Panc1 (cell line): ENCODE measurements around the gene VOPP1. TPM values are rescaled to one million over a fixed set of nuclear protein-coding genes. Genes with fewer than 3 reads are reported as not detected.

Experiments
- ATAC-seq: fragments of 200-7000 bp; cut with Tn5 transposase; 2 replicates; pipeline ENCODE4 v1.9.1; 2020; ENCODE audit warnings: mild to moderate bottlenecking, moderate library complexity
- BruUV-seq: library from RNA; stranded (reverse); fragments of 400-500 nt; replicated peaks from 2 replicates; lab custom pipeline; 2021; lab: Mats Ljungman, UMichigan
- CTCF ChIA-PET: fragments of 300-600 bp; sonication (Branson Sonifier 250); formaldehyde crosslinking; loops from one replicate; lab custom pipeline; 2022; ENCODE audit warnings: antibody characterized with exemption; lab: Charles Lee
- POLR2A ChIA-PET: fragments of 300-600 bp; sonication (Branson Sonifier 250); formaldehyde crosslinking; loops from one replicate; lab custom pipeline; 2022; ENCODE audit warnings: antibody characterized with exemption; lab: Charles Lee
- DNase-seq: peaks from one replicate; pipeline ENCODE4 v3.0.0-alpha.2; 2010; ENCODE audit warnings: low read depth, low spot score
- H3K27ac ChIP-seq: 2 replicates; pipeline ENCODE4 v1.5.1; 2011; ENCODE audit warnings: mild to moderate bottlenecking, low read length, inconsistent platforms
- H3K27me3 ChIP-seq: fragments of 200-500 bp; sonication (Bioruptor generic); 2 replicates; pipeline ENCODE4 v1.6.0; 2014; ENCODE audit warnings: low read length, inconsistent platforms; ENCODE audit not compliant: control insufficient read depth, insufficient read depth
- H3K36me3 ChIP-seq: fragments of 200-500 bp; sonication (Bioruptor generic); 2 replicates; pipeline ENCODE4 v1.5.1; 2014; ENCODE audit warnings: inconsistent platforms, mild to moderate bottlenecking, low read length, moderate library complexity; ENCODE audit not compliant: control insufficient read depth, insufficient read depth
- H3K4me1 ChIP-seq: 2 replicates; pipeline ENCODE4 v1.5.1; 2011; ENCODE audit warnings: inconsistent platforms, mild to moderate bottlenecking, low read length, moderate library complexity; ENCODE audit not compliant: control insufficient read depth, insufficient read depth
- H3K4me3 ChIP-seq, 2 experiments: 2 replicates each; pipeline ENCODE4 v1.5.1; 2011 to 2012; ENCODE audit warnings: low read depth in 2 of 2, low read length in 2 of 2, mild to moderate bottlenecking in 2 of 2, inconsistent platforms in 1 of 2, moderate library complexity in 1 of 2
- H3K9me3 ChIP-seq: fragments of 200-500 bp; sonication (Bioruptor generic); 2 replicates; pipeline ENCODE4 v1.5.1; 2014; ENCODE audit warnings: low read depth, mild to moderate bottlenecking, inconsistent platforms, low read length, moderate library complexity; ENCODE audit not compliant: control insufficient read depth, insufficient read depth
- POLR2AphosphoS5 ChIP-seq: IDR thresholded peaks from 2 replicates; pipeline ENCODE4 v1.6.1; 2012; ENCODE audit warnings: mild to moderate bottlenecking, low read depth, low read length, moderate library complexity
- SIN3A ChIP-seq: IDR thresholded peaks from 2 replicates; pipeline ENCODE4 v1.6.1; 2012; ENCODE audit warnings: low read depth, mild to moderate bottlenecking, low read length, moderate library complexity, borderline replicate concordance; ENCODE audit not compliant: insufficient read depth
- TCF7L2 ChIP-seq: IDR thresholded peaks from 2 replicates; pipeline ENCODE4 v1.6.1; 2011; ENCODE audit warnings: mild to moderate bottlenecking, low read depth, low read length, inconsistent platforms
- in situ Hi-C: cut with HindIII; loops from 2 replicates; pipeline ENCODE4 v1.10.0; 2016; ENCODE audit warnings: low sequenced_read_pairs, low pct_unique_long_range_greater_than_20kb
- intact Hi-C: fragments of 100-400 bp; cut with micrococcal nuclease; formaldehyde crosslinking; loops from one replicate; pipeline ENCODE4 v1.10.0; 2022; ENCODE audit not compliant: unreplicated experiment
- total RNA-seq: library from RNA; stranded (reverse); gene quantifications from one replicate; pipeline ENCODE4 v1.2.1, GENCODE V29; 2021; ENCODE audit not compliant: unreplicated experiment
- TF ChIP-seq, protein P1 (sequence below), 2 experiments: IDR thresholded peaks; 2 replicates each; pipeline ENCODE4 v1.6.1; 2011 to 2012; ENCODE audit warnings: low read depth in 2 of 2, control low read depth in 1 of 2, low read length in 1 of 2, mild to moderate bottlenecking in 1 of 2, moderate library complexity in 1 of 2; ENCODE audit not compliant: insufficient read depth in 1 of 2
- TF ChIP-seq, protein P2 (sequence below): fragments of 450-650 bp; IDR thresholded peaks from 2 replicates; pipeline ENCODE4 v1.5.1; 2017; ENCODE audit warnings: mild to moderate bottlenecking

VOPP1 gene
- total RNA-seq, 1 experiment from 2014 or later = 131 TPM

DNA sequence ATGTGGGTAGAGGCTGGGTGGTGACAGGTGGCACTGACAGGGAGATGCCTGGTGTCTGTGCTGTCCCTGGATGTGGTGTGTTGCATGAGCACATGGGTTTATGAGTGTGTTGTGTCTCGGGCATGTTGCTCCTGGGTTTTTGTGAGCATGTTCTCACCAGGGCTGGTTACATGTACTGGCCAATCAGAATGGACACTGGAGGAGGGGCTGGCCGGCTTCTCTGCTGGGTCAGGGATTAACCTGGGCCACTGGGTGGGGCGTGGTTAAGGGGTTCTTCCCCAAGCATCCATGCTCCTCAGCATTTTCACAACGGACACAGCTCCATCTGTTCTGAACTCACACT is 20.8 kb upstream of the VOPP1 start:
- ATAC-seq (no peak; the same call in 1 of the 2 replicates), DNase-seq (no peak)
- H3K4me1 ChIP-seq = no peaks in the 10 kb centered on the region
- CTCF ChIA-PET = interaction anchor here (0.9 to 1.4 kb wide), 2 partner anchors 9 to 373 kb away, joined by 3 to 12 read pairs; no protein-coding TSS in a partner anchor
- no peaks in the 10 kb centered on the region for H3K36me3 ChIP-seq
- no TSS peak for BruUV-seq
- in situ Hi-C loops (no loop called here), intact Hi-C loops (loop anchor here (10.0 kb wide), 2 partner anchors 158 to 308 kb away; no protein-coding TSS in a partner anchor)
- H3K27ac ChIP-seq = no peak overlapping the region
- TF ChIP-seq, protein P1, sequence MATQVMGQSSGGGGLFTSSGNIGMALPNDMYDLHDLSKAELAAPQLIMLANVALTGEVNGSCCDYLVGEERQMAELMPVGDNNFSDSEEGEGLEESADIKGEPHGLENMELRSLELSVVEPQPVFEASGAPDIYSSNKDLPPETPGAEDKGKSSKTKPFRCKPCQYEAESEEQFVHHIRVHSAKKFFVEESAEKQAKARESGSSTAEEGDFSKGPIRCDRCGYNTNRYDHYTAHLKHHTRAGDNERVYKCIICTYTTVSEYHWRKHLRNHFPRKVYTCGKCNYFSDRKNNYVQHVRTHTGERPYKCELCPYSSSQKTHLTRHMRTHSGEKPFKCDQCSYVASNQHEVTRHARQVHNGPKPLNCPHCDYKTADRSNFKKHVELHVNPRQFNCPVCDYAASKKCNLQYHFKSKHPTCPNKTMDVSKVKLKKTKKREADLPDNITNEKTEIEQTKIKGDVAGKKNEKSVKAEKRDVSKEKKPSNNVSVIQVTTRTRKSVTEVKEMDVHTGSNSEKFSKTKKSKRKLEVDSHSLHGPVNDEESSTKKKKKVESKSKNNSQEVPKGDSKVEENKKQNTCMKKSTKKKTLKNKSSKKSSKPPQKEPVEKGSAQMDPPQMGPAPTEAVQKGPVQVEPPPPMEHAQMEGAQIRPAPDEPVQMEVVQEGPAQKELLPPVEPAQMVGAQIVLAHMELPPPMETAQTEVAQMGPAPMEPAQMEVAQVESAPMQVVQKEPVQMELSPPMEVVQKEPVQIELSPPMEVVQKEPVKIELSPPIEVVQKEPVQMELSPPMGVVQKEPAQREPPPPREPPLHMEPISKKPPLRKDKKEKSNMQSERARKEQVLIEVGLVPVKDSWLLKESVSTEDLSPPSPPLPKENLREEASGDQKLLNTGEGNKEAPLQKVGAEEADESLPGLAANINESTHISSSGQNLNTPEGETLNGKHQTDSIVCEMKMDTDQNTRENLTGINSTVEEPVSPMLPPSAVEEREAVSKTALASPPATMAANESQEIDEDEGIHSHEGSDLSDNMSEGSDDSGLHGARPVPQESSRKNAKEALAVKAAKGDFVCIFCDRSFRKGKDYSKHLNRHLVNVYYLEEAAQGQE (IDR thresholded peaks at IDR 0.05; ENCODE audit: insufficient read depth in 1 of 2, low read depth in 2 of 2, low read length in 1 of 2) = no peak
- TF ChIP-seq, protein P2, sequence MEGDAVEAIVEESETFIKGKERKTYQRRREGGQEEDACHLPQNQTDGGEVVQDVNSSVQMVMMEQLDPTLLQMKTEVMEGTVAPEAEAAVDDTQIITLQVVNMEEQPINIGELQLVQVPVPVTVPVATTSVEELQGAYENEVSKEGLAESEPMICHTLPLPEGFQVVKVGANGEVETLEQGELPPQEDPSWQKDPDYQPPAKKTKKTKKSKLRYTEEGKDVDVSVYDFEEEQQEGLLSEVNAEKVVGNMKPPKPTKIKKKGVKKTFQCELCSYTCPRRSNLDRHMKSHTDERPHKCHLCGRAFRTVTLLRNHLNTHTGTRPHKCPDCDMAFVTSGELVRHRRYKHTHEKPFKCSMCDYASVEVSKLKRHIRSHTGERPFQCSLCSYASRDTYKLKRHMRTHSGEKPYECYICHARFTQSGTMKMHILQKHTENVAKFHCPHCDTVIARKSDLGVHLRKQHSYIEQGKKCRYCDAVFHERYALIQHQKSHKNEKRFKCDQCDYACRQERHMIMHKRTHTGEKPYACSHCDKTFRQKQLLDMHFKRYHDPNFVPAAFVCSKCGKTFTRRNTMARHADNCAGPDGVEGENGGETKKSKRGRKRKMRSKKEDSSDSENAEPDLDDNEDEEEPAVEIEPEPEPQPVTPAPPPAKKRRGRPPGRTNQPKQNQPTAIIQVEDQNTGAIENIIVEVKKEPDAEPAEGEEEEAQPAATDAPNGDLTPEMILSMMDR = no peak
- TF ChIP-seq TCF7L2 (no peak), POLR2AphosphoS5 (no peak), SIN3A (no peak)
- H3K9me3 ChIP-seq = no peaks in the 10 kb centered on the region
- H3K27me3 ChIP-seq = peaks cover 4% of the 10 kb centered on the region; the same call in 1 of the 2 replicates
- no peak overlapping the region for H3K4me3 ChIP-seq
- POLR2A ChIA-PET = interaction anchor here (0.5 kb wide), 1 partner anchor 47 kb away, joined by 3 read pairs; no protein-coding TSS in a partner anchor

DNA sequence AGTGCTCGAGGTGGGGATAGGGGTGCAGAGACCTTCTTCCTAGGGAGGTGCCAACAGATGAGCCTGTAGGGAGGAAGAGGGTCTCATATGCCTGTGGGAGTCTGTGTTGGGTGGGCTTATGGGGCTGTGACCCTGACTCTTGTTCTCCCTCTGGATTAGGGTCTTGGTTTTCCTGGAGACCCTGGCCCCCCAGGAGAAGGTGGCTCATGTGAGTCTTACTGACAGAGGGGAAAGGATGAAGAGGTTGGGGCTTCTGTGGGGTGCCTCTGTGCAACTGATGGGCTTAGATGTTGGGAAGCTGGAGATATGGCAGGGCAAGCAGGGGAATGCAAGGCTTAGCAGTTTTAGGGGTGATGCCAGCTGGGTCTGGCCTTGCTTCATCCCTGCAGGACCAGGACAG is 20.2 kb upstream of the VOPP1 start:
- CTCF ChIA-PET = interaction anchor here (0.6 kb wide), 1 partner anchor 69 kb away, joined by 7 read pairs; no protein-coding TSS in a partner anchor
- in situ Hi-C loops = no loop called here
- POLR2A ChIA-PET = no interaction called here

More for the DNA sequence above, 20.2 kb upstream of the VOPP1 start:
- no TSS peak for BruUV-seq
- Histone ChIP-seq H3K27me3 (peaks cover 4% of the 10 kb centered on the region; the same call in 1 of the 2 replicates), H3K4me1 (no peaks in the 10 kb centered on the region), H3K9me3 (no peaks in the 10 kb centered on the region), H3K27ac (no peak overlapping the region), H3K36me3 (no peaks in the 10 kb centered on the region), H3K4me3 (no peak overlapping the region)
- ATAC-seq = no peak
- TF ChIP-seq, protein P2 = no peak
- no peak for TF ChIP-seq POLR2AphosphoS5
- TF ChIP-seq, protein P1 (IDR thresholded peaks at IDR 0.05; ENCODE audit: insufficient read depth in 1 of 2, low read depth in 2 of 2, low read length in 1 of 2) = no peak
- TF ChIP-seq TCF7L2 = no peak
- TF ChIP-seq SIN3A = no peak
- no peak for DNase-seq
- intact Hi-C loops = loop anchor here (10.0 kb wide), 2 partner anchors 158 to 308 kb away; no protein-coding TSS in a partner anchor
